ENCODE data around the gene ZNF674.

The ZNF674 gene

DNA sequence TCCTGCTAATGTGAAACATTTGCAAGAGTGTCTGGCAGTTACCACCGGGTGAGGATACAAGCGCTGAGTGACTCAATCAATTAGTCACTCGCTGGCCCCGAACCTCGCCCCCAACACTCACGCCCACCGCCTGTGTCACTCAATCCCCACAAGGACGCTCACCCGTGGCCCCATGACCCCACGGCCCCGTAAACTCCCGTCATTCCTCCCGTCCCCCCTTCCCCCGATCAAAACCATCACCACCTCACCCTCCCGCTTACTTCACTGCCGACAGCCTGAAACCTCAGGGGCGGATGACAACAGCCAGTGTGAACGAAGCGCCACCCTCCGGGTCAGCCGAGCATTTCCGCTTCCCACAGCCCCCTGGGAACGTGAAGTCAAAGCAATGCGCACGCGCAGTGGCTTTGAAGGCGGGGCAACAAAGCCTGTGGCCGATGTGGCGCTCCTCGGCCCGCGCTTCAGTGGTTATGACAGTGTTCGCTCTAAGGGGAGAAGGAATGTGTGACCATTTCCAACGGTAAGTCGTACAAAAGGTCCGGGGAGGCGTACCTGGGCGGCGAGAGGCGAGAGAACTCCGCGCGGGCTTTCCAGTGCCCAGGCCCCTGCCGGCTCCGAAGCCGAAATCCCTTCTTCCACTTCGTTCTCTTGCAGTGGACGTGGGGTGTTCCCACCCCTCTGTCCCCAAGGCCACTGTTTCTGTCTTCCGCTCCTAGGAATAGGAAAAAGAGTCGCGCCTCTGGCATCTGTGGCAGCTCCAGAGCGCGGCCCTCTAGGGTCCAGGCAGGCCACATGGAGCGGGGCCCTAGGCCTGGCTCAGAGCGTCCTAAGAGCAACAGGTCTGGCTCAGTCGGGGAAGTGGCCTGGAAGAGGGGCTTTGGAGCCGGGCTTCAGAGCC is at the start of gene ZNF674:
Gene ZNF674, minus strand, starts transcription at position 311 of the 895 bp plus-strand sequence. CDS start 3,334 bp downstream, outside the sequence.
- peak; percentile 90 for DNase-seq (ENCODE audit: low spot score)

GRCh38 chrX:46589977-46590723 is 44.9 kb upstream of the ZNF674 start:
- DNase-seq (ENCODE audit: low spot score) = peak; percentile 34

DNA sequence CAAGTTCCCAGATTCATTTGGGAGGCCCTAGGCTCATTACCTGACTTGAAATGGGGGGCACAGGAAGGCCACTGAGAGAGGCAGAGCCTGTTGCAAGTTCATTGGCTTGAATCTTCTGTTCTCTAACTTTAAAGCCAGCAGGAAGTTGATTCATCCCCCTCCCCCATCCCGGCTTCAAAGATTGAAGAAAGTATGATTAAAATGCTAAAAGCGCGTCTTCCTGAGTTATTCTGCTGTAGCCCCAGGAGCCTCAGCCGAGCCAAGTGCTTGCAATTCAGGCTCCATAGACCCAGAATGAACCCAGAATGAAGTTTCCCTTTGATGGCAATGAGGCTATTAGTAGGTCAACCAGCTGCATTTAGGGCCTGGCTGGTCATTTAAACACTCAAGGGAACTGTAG is 43.0 kb upstream of the ZNF674 start:
- DNase-seq (ENCODE audit: low spot score) = peak; percentile 31

GRCh38 chrX:46587753-46588171 is 42.5 kb upstream of the ZNF674 start:
- DNase-seq (ENCODE audit: low spot score) = no peak

GRCh38 chrX:46587158-46587557 is 41.9 kb upstream of the ZNF674 start:
- DNase-seq (ENCODE audit: low spot score) = peak; percentile 25

- DNase-seq (ENCODE audit: low spot score) = no peak
These were observed 39.5 kb upstream of the ZNF674 start for GRCh38 chrX:46584736-46585135.

- peak; percentile 57 for DNase-seq (ENCODE audit: low spot score)
These were observed 37.7 kb upstream of the ZNF674 start for GRCh38 chrX:46582966-46583365.

DNA sequence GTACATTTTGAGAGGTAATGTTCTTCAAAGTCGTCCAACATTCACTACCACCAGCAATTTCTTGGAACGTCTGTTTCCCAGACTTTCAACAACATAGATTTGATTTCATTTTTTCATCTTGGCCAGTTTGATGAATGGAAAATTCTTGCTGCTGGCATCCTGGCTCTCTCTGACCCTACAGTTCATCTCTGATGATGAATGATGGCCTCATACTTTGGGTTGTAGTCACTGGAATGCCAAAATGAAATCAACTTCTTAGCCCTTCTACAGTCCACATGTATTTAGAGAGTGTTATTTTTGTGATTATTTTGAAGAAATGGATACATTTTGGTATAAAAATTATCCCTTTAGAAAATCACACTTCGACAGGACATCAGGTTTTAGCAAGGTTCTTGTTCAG is 37.1 kb upstream of the ZNF674 start:
- DNase-seq (ENCODE audit: low spot score) = peak; percentile 28

GRCh38 chrX:46580613-46581012 is 35.4 kb upstream of the ZNF674 start:
- DNase-seq (ENCODE audit: low spot score) = no peak

GRCh38 chrX:46579250-46579649 is 34.0 kb upstream of the ZNF674 start:
- no peak for DNase-seq (ENCODE audit: low spot score)

- DNase-seq (ENCODE audit: low spot score) = peak; percentile 11
These were observed 32.2 kb upstream of the ZNF674 start for GRCh38 chrX:46577221-46578005.

GRCh38 chrX:46576458-46576857 is 31.2 kb upstream of the ZNF674 start:
- no peak for DNase-seq (ENCODE audit: low spot score)

- DNase-seq (ENCODE audit: low spot score) = peak; percentile 20
These were observed 30.8 kb upstream of the ZNF674 start for GRCh38 chrX:46575991-46576392.

GRCh38 chrX:46575586-46575985 is 30.4 kb upstream of the ZNF674 start:
- no peak for DNase-seq (ENCODE audit: low spot score)

DNA sequence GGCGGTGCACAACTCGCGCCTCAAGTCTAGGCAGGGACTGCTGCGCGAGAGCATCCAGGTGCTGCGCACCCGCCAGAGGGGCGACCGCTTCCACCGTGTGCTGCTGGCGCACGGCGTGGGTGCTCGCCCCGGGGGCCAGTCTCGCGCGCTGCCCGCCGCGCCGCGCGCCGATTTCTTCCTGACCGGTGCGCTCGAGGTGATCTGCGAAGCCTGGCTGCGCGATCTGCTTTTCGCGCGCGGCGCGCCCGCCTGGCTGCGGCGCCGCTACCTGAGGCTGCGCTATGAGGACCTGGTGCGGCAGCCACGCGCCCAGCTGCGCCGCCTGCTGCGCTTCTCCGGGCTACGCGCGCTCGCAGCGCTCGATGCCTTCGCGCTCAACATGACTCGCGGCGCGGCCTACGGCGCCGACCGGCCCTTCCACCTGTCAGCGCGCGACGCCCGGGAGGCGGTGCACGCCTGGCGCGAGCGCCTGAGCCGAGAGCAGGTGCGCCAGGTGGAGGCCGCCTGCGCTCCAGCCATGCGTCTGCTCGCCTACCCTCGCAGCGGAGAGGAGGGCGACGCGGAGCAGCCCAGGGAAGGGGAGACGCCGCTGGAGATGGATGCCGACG is 29.7 kb upstream of the ZNF674 start:
- DNase-seq (ENCODE audit: low spot score) = peak; percentile 11

DNA sequence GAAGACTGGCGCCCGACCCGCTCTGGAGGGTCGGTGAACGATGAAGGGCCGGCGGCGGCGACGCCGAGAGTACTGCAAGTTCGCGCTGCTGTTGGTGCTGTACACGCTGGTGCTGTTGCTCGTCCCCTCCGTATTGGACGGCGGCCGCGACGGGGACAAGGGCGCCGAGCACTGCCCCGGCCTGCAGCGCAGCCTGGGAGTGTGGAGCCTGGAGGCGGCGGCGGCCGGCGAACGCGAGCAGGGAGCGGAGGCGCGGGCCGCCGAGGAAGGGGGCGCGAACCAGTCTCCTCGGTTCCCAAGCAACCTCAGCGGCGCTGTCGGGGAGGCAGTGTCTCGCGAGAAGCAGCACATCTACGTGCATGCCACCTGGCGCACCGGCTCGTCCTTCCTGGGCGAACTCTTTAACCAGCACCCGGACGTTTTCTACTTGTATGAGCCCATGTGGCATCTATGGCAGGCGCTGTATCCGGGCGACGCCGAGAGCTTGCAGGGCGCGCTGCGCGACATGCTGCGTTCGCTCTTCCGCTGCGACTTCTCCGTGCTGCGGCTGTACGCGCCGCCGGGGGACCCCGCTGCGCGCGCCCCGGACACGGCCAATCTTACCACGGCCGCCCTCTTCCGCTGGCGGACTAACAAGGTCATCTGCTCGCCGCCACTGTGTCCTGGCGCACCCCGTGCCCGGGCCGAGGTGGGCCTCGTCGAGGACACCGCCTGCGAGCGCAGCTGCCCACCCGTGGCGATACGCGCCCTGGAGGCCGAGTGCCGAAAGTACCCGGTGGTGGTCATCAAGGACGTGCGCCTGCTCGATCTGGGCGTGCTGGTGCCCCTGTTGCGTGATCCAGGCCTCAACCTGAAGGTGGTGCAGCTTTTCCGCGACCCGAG is 28.9 kb upstream of the ZNF674 start:
- peak; percentile 33 for DNase-seq (ENCODE audit: low spot score)

- peak; percentile 72 for DNase-seq (ENCODE audit: low spot score)
These were observed 28.2 kb upstream of the ZNF674 start, which contains the start of gene CHST7 for GRCh38 chrX:46573331-46573891. CHST7 (plus strand) TSS chrX:46573765; CDS start chrX:46573932, 167 bp downstream.

DNA sequence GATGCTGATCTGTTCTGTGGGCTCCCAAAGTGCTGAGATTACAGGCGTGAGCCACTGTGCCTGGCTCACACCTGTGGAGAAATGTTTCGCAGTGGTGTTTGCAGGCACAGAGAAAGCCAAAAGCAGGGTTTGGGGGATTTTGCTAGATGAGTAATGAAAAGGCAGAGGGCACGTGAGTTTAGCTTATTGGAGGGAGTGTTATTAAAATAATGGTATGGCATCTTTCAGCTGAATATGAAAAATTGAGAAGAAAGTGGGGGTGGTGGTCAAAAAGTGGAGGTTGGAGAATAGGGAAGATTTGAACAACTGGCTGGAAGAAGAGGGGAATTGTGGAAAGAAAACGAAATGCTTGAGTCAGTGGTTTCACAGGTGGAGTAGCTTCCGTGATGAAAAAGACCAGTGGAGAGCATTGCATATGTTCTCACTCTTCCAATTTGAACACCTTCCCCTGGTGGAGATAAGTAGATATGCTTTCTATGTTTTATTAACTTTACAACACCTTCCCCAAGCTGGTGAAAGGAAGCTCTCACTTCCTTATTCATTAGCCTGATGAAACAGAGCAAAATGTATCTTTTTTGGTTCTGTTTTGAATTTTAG is 27.2 kb upstream of the ZNF674 start:
- DNase-seq (ENCODE audit: low spot score) = no peak

DNA sequence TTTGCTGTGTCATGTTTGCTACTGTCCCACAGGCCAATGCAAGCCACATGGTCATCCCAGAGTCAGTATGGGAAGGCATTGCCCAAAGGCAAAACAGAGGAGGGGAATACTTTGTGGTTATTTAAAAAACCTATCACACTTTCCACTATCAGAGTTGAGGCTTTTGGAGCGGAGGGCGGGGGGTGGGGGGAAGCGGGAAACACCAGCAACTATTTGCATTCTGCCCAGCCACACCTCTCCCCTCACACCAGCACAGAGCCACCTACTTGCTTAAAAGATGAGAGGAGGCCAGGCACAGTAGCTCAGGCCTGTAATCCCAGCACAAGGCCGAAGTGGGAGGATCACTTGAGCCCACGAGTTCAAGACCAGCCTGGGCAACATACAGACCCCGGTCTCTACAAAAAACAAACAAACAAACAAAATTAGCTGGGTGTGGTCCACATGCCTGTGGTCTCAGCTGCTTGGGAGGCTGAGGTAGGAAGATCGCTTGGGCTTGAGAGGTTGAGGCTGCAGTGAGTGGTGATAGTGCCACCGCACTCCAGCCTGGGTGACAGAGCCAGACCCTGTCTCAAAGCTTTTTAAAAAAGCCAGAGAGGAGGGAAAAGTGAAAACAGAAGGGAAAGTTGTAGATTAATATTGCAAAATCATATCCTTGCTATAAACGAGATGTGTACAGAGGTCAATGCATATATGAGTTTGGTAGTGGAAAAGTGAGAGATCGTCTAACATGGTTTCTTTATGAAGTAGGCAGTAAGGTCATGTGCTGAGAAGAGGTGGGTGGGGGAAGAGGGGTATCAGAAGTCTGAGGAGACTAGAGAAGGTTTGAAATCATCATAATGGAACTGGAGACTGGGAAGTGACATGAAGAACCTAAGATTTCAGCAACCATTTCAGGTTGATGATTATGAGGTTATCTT is 26.5 kb upstream of the ZNF674 start:
- no peak for DNase-seq (ENCODE audit: low spot score)

All from AG20443 (cell line).